ENCODE results near the gene PBX4. TPM values are rescaled to one million over a fixed set of nuclear protein-coding genes. Genes with fewer than 3 reads are reported as not detected.

Gene PBX4
- total and polyA plus RNA-seq, 2 experiments from 2014 or later: 2.6 to 4.1 TPM

DNA sequence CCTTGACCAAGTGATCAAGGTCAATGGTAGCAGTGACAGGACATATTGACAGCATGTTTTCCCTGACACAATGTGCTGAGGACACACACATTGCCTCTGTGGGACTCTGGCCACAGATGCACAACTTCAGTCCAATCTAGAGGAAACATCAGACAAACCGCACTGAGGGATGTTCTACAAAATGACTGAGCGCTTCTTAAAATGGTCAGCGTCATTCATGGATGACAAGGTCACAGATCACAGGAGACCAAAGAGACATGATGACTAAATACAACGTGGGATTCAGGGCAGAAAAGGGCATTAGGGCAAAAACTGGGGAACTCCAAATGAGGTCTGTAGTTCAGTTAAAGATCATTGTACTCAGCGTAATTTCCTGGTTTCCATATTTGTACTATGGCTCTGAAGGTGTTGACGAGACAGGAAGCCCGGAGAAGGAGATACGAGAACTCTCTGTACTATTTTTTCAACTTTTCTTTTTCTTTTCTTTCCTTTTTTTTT lies 20.6 kb downstream of the PBX4 start (continued):
- TF ChIP-seq, protein P1, sequence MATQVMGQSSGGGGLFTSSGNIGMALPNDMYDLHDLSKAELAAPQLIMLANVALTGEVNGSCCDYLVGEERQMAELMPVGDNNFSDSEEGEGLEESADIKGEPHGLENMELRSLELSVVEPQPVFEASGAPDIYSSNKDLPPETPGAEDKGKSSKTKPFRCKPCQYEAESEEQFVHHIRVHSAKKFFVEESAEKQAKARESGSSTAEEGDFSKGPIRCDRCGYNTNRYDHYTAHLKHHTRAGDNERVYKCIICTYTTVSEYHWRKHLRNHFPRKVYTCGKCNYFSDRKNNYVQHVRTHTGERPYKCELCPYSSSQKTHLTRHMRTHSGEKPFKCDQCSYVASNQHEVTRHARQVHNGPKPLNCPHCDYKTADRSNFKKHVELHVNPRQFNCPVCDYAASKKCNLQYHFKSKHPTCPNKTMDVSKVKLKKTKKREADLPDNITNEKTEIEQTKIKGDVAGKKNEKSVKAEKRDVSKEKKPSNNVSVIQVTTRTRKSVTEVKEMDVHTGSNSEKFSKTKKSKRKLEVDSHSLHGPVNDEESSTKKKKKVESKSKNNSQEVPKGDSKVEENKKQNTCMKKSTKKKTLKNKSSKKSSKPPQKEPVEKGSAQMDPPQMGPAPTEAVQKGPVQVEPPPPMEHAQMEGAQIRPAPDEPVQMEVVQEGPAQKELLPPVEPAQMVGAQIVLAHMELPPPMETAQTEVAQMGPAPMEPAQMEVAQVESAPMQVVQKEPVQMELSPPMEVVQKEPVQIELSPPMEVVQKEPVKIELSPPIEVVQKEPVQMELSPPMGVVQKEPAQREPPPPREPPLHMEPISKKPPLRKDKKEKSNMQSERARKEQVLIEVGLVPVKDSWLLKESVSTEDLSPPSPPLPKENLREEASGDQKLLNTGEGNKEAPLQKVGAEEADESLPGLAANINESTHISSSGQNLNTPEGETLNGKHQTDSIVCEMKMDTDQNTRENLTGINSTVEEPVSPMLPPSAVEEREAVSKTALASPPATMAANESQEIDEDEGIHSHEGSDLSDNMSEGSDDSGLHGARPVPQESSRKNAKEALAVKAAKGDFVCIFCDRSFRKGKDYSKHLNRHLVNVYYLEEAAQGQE (IDR thresholded peaks at IDR 0.05; ENCODE audit: unreplicated experiment): no peak
- TF ChIP-seq, protein P2, sequence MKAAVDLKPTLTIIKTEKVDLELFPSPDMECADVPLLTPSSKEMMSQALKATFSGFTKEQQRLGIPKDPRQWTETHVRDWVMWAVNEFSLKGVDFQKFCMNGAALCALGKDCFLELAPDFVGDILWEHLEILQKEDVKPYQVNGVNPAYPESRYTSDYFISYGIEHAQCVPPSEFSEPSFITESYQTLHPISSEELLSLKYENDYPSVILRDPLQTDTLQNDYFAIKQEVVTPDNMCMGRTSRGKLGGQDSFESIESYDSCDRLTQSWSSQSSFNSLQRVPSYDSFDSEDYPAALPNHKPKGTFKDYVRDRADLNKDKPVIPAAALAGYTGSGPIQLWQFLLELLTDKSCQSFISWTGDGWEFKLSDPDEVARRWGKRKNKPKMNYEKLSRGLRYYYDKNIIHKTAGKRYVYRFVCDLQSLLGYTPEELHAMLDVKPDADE (IDR thresholded peaks at IDR 0.05): no peak
- TF ChIP-seq ZNF114 (CRISPR knock-in tag; IDR thresholded peaks at IDR 0.05) (no peak), POLR2AphosphoS5 (IDR thresholded peaks at IDR 0.05; ENCODE audit: low read depth) (no peak), ZNF331 (CRISPR knock-in tag; IDR thresholded peaks at IDR 0.05; ENCODE audit: low read depth) (no peak)
- TF ChIP-seq, protein P3, sequence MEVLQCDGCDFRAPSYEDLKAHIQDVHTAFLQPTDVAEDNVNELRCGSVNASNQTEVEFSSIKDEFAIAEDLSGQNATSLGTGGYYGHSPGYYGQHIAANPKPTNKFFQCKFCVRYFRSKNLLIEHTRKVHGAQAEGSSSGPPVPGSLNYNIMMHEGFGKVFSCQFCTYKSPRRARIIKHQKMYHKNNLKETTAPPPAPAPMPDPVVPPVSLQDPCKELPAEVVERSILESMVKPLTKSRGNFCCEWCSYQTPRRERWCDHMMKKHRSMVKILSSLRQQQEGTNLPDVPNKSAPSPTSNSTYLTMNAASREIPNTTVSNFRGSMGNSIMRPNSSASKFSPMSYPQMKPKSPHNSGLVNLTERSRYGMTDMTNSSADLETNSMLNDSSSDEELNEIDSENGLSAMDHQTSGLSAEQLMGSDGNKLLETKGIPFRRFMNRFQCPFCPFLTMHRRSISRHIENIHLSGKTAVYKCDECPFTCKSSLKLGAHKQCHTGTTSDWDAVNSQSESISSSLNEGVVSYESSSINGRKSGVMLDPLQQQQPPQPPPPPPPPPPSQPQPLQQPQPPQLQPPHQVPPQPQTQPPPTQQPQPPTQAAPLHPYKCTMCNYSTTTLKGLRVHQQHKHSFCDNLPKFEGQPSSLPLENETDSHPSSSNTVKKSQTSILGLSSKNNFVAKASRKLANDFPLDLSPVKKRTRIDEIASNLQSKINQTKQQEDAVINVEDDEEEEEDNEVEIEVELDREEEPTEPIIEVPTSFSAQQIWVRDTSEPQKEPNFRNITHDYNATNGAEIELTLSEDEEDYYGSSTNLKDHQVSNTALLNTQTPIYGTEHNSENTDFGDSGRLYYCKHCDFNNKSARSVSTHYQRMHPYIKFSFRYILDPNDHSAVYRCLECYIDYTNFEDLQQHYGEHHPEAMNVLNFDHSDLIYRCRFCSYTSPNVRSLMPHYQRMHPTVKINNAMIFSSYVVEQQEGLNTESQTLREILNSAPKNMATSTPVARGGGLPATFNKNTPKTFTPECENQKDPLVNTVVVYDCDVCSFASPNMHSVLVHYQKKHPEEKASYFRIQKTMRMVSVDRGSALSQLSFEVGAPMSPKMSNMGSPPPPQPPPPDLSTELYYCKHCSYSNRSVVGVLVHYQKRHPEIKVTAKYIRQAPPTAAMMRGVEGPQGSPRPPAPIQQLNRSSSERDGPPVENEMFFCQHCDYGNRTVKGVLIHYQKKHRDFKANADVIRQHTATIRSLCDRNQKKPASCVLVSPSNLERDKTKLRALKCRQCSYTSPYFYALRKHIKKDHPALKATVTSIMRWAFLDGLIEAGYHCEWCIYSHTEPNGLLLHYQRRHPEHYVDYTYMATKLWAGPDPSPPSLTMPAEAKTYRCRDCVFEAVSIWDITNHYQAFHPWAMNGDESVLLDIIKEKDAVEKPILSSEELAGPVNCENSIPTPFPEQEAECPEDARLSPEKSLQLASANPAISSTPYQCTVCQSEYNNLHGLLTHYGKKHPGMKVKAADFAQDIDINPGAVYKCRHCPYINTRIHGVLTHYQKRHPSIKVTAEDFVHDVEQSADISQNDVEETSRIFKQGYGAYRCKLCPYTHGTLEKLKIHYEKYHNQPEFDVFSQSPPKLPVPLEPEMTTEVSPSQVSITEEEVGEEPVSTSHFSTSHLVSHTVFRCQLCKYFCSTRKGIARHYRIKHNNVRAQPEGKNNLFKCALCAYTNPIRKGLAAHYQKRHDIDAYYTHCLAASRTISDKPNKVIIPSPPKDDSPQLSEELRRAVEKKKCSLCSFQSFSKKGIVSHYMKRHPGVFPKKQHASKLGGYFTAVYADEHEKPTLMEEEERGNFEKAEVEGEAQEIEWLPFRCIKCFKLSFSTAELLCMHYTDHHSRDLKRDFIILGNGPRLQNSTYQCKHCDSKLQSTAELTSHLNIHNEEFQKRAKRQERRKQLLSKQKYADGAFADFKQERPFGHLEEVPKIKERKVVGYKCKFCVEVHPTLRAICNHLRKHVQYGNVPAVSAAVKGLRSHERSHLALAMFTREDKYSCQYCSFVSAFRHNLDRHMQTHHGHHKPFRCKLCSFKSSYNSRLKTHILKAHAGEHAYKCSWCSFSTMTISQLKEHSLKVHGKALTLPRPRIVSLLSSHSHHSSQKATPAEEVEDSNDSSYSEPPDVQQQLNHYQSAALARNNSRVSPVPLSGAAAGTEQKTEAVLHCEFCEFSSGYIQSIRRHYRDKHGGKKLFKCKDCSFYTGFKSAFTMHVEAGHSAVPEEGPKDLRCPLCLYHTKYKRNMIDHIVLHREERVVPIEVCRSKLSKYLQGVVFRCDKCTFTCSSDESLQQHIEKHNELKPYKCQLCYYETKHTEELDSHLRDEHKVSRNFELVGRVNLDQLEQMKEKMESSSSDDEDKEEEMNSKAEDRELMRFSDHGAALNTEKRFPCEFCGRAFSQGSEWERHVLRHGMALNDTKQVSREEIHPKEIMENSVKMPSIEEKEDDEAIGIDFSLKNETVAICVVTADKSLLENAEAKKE (CRISPR knock-in tag; IDR thresholded peaks at IDR 0.05): no peak

Measured in GM23338 (cell line).